TTC549 (cell line): ENCODE results near the gene FBLN1.
"Not testable (repeated sequence)": the region's sequence is repeated elsewhere in the genome, so short reads cannot be mapped to it uniquely, and the experiment has no call there.

Experiments
- FAIRE-seq: peaks from 2 replicates; lab custom pipeline; 2012; peaks lifted over from hg19 to GRCh38; lab: Jason Lieb, UNC

FBLN1 gene, protein sequence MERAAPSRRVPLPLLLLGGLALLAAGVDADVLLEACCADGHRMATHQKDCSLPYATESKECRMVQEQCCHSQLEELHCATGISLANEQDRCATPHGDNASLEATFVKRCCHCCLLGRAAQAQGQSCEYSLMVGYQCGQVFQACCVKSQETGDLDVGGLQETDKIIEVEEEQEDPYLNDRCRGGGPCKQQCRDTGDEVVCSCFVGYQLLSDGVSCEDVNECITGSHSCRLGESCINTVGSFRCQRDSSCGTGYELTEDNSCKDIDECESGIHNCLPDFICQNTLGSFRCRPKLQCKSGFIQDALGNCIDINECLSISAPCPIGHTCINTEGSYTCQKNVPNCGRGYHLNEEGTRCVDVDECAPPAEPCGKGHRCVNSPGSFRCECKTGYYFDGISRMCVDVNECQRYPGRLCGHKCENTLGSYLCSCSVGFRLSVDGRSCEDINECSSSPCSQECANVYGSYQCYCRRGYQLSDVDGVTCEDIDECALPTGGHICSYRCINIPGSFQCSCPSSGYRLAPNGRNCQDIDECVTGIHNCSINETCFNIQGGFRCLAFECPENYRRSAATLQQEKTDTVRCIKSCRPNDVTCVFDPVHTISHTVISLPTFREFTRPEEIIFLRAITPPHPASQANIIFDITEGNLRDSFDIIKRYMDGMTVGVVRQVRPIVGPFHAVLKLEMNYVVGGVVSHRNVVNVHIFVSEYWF

DNA sequence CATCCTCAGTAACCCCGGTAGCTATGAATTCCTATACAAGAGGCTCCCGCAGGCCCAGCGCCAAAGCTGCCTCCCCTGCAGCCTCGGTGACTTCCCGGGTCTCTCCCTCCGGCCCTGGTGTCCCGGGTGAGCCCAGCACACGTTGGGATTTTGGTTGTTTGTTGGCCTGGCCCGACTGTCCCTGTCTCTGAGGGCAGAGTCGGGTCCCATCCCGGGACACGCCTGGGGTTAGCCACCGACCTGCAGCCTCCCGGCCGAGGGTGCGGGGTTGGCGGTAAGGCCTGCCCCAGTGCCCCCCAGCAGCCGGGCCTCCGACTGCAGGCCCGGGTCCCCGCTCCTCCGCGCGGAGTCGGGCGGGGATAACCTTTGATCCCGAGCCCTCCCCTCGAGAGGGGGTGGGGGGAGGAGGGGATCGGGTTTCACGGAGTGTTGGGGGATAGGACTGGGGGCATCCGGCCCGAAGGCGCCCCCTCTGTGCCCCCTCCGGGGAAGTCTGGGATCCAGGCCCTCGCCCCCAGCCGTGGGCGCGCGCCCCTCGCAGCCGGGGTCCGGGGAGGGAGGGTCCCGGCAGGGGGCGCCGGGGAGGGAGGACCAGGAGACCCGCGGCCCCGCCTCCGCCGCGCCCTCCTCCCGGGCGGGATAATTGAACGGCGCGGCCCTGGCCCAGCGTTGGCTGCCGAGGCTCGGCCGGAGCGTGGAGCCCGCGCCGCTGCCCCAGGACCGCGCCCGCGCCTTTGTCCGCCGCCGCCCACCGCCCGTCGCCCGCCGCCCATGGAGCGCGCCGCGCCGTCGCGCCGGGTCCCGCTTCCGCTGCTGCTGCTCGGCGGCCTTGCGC is at the start of gene FBLN1:
TSS of gene FBLN1 (plus strand) at position 669 of the 835 bp plus-strand sequence. CDS start at position 772, 103 bp downstream.
- FAIRE-seq = no peak

DNA sequence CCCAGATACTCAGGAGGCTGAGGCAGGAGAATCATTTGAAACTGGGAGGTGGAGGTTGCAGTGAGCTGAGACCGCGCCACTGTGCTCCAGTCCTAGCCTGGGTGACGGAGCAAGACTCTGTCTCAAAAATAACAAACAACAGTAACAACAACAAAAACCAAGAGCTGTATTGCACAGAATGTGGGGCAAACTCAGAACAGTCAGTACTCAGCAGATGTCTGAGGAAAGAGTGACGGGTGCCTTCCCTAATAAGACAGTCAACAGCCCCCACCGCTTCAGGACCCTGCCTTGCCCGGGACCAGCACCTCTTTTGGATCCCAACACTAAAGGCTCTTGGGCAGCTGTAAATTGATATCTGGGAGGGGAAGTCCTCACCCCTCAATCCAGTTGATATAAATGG is 48.9 kb upstream of the FBLN1 start:
- no peak for FAIRE-seq

DNA sequence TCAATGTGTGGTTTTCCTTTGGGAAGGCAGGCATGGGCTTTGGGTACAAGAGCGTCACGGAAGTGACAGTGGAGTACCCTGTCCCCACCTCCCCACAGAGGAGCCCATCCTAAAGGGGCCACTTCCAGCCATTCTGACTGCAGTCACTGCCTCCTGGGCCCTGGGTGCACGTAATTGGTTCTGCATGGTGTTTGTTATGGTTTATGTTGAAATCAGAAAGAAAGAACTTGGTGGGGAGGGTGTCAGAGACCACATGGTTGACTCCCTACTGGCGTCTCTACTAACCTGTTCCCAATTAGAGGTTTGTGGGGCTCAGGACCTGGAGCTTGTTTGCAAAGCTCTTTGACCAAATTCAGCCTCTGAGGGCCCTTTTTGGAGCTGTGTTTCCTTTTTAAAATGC is 48.4 kb upstream of the FBLN1 start:
- no peak for FAIRE-seq

DNA sequence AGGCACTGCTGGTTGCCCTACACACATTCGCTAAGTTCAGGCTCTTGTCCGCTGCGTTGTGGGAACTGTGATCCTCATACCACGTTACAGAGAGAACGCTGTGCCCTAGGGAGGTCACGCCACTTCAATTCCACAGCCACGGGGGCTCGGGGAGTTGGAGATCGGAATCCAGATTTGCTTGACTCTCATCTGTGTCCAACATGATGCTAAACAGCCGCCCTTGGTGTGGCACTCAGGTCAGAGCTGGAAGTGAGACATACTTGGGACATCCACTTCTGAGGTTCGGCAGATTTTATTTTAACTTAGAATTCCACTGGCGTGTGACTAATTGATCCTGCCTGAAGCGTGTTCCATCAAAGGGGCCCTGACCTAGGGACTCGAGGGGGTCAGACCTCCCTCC is 47.5 kb upstream of the FBLN1 start:
- no peak for FAIRE-seq

DNA sequence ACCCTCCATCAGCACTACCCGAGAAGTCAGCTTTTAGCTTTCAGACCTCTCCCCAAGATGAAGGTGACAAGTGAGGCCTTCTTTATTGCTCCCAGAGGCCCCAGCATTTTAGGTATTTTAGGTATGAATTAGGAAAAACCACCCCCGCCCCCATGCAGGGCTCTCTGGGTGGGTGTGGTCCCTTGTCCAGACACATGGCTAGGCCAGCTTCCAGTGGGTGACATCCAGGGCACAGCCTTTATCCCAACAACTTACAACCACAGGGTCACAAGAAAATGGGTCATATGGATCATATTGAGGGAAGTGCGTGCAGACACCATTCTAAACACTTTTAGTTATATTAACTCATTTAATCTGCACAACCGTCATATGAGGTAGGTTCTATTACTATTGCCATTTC is 47.1 kb upstream of the FBLN1 start:
- FAIRE-seq = no peak

DNA sequence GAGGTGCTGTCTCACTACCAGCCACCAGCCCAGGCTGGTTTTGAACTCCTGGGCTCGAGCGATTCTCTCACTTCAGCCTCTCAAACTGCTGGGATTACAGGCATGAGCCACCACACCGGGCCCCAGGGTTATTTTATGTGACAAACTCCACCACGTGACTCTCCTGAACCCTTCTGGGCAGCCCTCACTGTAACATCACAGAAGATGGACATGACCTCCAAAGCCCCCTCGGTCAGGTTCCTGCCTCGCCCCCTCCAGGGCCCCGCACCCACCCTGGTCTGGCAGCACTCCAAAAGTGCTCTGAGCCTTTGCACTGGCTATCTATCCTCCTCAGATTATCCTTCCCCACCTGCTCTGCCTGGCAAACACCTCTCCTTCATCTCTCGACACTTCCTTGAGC is 45.9 kb upstream of the FBLN1 start:
- FAIRE-seq = no peak

DNA sequence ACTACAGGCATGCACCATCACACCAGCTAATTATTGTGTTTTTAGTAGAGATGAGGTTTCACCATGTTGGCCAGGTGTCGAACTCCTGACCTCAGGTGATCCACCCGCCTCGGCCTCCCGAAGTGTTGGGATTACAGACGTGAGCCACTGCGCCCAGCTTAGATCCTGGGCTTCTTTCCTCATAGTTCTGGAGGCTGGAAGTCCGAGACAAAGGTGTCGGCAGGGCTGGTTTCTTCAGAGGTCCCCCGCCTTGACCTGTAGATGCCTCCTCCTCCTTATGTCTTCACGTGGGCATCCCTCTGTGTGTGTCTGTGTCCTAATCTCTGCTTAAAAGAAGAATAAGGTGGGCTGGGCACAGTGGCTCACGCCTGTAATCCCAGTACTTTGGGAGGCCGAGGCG is 44.2 kb upstream of the FBLN1 start:
- no peak for FAIRE-seq

DNA sequence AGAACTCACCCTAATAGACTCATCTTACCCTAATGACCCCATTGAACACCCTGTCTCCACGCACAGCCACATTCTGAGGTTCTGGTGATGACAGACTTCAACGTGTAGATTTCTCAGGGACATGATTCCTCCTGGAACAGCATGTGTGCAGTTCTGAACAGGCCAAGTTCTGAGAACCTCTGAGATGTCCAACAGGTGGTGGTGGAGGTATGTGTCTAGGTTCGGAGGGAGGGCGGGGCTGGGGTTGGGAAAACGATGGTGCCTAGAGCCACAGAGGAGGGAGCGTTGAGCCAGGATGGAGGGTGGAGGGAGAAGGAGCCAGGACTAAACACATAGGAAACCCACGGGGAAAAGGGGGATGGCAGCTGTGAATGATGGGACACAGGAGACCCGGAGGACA is 43.4 kb upstream of the FBLN1 start:
- FAIRE-seq = no peak

DNA sequence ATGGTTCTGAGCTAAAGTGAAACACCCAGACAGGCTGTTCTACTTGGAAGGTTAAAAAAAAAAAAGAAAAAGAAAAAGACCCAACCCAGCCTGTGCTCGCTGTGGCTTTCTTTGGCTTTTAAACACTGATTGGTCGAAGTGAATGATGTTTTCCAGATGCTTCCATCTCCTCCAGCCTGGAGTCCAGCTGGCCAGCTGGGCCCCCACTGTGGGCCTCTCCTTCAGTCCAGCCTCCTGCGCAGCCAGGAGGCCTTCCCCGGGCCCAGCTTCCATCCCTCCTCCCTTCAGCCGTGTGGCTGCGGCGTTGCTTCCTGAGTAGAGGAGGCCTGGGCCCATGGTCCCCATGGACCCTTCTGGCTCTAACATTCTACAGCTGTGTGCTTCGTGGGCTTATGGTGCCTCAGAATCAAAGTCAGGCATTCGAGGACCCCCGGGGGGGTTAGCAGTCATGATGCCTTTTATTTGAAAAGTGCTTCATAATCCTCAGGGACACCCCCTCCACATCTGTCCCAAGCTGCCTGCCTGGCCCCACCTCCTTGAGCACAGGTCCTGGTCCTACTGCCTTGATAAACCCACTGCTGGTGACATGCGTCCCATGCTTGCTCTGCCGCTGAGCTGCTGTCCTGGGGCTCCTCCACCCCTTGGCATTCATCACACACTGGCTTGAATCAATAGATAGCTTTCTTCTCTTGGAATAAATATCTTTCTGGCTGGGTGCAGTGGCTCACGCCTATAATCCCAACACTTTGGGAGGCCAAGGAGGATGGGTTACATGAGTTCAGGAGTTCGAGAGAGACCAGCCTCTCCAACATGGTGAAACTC is 42.2 kb upstream of the FBLN1 start:
- FAIRE-seq = no peak

DNA sequence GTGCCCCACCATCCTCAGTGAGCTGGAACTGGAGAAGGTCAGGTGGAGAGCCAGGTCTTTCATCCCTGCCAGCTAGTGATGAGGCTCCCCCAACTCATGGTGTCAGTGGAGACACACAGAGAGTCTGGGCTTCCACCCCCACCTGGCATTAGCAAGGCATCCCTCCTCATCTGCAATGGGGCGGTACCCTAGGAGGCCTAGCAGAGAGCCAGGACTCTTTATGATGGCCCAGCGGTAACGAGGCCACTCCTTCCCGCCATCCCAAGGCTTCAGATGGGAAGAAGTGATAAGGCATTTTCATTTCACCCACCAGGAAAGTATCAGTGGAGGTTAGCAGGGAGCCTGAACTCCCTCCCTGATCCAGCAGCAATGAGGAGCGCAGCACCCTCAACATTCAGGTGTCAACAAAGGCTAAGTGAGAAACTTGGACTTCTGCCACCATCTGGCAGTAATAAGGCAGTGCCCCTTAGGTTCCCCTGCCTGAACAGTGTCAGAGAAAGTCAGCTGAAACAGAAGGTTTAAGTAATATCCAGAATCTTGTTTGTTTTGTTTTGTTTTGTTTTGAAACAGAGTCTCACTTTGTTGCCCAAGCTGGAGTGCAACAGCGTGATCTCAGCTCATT is 40.5 kb upstream of the FBLN1 start:
- no peak for FAIRE-seq

DNA sequence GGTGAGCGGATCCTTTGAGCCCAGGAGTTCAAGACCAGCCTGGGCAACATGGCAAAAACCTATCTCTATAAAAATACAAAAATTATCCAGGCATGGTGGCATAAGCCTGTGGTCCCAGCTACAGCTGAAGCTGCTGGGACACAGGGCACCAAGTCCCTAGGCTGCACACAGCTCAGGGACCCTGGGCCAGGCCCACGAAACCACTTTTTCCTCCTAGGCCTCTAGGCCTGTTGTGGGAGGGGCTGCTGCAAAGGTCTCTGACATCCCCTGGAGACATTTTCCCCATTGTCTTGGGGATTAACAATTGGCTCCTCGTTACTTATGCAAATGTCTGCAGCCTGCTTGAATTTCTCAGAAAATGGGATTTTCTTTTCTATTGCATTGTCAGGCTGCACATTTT is 39.0 kb upstream of the FBLN1 start:
- not testable (repeated sequence) for FAIRE-seq

DNA sequence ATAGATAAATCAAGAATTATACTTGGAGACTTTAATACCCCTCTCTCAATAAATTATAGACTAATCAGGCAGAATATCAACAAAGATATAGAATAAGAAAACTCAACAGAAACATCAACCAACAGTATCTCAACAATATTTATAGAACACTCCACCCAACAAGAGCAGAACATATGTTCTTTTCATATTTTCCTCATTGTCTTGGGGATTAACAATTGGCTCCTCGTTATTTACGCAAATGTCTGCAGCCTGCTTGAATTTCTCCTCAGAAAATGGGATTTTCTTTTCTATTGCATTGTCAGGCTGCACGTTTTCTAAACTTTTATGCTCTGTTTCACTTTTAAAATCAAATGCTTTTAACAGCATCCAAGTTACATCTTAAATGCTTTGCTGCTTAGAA is 37.0 kb upstream of the FBLN1 start:
- no peak for FAIRE-seq

DNA sequence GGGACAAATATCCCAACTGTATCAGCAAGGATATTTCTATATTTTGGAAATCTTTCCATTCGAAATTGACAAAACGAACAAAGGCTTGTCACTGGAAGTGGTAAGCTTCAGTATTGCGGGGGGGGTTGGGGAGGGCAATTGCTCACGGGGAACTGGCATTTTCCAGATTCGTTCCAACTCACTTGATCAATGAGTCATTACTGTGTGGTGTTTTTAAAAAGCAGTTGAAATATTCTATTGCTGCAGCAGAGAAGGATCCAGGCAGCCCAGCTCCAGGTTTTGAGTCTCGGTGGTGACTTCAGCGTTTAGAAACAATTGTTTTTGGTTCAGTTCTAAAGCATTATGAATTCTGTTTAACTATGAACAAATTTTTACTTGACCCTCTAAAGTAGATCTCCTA is 33.8 kb upstream of the FBLN1 start:
- FAIRE-seq = no peak

DNA sequence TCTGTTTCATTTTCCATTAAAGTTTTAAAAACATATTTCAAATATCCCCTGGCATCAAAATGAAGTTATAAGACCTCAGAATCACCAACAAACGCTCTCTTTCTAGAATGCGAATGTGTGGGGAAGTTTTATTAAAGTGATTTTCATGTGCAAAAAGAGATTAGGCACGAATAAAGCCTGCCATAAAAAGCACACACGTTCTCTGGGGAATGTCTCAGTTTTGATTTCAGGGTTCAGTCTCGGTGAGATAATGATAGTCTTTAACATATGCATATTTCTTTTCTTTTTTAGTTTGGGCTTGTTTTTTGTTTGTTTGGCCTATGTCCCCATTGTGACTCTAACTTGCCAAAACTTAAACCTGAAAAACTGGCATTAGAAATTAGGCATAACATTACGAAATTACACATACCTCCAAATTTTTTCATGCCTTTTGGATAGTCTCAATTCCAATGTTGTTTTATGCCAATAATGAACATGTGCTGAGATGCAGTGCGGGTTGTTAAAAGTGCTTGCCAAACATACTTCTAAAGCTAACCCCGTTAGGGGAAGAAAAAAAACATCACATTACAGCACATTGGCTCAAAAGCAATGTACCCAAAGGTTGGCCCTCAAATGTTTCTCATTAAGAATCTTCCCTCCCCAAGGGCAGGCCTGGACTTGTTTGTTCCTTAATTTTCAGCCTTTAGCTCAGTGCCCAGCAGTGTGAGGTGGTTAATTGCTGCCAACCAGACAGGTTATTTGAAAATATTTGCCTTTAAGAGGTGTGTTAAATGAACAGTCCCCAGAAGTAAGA is 33.2 kb upstream of the FBLN1 start:
- no peak for FAIRE-seq

DNA sequence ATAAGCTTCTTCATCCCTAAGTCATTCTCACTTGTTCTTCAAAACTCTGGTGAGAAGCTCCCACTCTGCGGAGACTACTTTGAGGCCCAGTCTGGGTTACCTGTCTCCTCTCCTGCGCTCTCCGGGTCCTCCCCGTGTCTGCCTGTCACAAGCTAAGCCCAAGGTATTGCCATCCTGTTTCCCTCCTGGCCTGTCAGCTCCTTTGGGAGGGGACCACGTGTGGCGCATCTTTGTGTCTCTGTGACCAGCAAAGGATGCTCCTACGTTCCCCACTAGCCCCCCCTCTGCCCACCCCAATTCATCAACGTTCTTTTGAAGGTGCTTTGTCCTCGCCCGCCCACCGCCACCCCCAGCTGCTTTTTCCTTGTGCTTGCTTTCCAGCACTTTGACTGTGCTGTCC is 31.8 kb upstream of the FBLN1 start:
- FAIRE-seq = no peak

DNA sequence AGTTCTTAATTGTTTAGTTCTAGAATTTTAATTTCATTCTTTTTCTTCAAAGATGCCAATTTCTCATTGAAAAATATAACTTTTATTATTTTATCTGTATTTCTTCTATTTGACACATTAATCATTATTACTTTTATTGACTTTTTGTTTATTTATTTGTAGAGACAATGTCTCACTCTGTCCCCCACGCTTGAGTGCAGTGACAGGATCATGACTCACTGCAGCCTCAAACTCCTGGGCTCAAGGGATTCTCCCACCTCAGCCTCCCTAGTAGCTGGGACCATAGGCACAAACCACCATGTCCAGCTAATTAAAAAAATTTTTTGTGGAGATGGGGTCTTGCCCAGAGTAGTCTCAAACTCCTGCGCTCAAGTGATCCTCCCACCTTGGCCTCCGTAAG is 30.3 kb upstream of the FBLN1 start:
- no peak for FAIRE-seq

DNA sequence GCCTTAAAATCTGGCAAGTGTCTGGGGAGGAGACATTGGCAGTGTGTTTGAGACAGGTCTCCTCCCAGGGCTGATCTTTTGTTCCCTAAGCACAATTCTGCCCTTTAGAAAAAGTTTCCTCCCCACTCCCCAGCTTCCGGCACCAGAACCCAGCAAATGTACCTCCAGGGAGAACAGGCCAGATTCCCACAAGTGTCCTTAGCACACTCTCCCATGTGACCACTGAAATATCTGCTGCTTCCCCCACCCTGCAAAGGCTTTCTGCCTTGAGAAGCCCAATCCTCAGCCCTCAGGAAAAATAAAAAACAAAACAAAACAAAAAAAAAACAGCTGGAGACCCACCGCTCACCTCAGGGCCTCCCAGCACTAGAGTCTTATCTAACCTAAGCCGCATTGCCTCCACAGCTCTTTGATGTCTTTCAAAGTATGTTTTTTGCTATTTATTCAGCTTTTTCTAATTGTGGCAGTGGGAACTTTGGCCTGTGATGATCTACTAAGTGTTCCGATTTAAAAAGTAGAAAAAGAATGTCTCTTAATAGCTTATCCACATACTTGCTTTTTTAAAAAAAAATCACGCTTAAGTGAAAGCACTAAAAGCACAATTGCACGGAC is 29.0 kb upstream of the FBLN1 start:
- FAIRE-seq = no peak

DNA sequence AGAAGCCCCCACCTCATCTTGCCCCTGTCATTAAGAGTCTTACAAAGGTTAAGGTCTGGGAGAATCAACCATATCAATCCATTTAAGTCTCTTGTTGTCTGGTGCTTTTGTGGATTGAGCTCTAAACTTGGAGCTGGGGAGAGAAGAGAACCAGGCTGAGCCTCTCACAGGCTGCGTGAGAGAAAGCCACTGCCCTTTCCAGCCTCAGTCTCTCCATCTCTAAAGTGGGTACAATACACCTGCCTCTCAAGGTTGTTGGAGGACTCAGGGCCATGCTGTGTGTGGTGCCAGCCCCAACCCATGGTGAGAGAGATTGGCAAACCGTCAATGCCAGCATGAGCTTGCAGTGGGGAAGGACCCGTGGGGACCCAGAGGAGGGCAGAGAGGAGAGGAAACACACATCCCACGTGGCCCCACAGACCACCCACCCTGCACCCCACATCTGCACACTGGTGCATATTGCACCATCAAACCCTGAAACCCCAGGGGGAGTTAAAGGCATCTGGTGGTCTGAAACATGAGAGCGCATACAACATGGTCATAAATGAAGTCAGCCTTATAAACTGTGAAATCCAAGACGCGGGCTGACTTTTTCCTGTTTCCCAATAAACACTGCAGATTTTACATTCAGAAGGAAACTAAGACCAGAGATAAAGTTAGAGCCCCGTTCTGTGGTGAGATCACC is 27.5 kb upstream of the FBLN1 start:
- no peak for FAIRE-seq

DNA sequence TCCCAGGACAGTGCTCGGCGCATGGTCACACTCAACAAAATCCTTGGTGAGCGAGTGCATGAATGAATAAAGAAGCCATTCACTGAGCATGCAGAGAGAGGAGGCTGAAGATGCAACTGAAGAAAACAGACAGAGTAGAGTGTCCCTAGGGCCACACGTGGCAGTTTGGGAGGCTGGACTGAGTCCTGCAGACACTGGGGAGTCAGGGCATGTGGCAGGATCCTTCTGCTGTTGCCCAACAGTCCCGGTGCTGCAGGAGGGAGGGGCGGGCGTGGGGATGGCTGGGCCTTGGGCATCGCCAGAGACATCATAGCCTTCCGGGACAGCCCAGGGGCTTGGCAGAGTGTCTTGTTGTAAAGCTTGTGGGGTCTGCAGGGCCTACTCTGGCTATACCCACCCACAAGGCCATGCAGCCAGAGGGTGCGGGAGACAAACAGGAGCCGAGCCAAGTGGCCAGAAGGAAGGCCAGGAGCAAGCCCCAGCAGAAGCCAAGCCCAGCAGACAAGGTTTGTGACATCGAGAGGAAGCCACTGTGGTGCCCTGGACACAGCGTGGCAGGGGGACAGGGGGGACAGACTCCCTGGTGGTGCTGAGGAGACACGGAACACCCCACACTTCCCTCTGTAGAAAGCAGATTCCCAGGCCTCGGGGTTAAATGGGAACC is 26.7 kb upstream of the FBLN1 start:
- no peak for FAIRE-seq
